ENCODE results near the gene TEP1. TPM values are rescaled to one million over a fixed set of nuclear protein-coding genes. Genes with fewer than 3 reads are reported as not detected.
"Not testable (repeated sequence)": the region's sequence is repeated elsewhere in the genome, so short reads cannot be mapped to it uniquely, and the experiment has no call there.

Gene TEP1
- total RNA-seq, 1 experiment from 2014 or later, result 12.6 TPM

- DNase-seq (ENCODE audit: low spot score), result peak; percentile 97
Measured at GRCh38 chr14:20343092-20343861, 70.0 kb downstream of the TEP1 start, which contains the start of gene PARP2. TSS of gene PARP2 (plus strand) at chr14:20343635. CDS start at chr14:20343642, 7 bp downstream.

- no peak for DNase-seq (ENCODE audit: low spot score)
Measured at GRCh38 chr14:20341646-20342045, 71.7 kb downstream of the TEP1 start.

DNA sequence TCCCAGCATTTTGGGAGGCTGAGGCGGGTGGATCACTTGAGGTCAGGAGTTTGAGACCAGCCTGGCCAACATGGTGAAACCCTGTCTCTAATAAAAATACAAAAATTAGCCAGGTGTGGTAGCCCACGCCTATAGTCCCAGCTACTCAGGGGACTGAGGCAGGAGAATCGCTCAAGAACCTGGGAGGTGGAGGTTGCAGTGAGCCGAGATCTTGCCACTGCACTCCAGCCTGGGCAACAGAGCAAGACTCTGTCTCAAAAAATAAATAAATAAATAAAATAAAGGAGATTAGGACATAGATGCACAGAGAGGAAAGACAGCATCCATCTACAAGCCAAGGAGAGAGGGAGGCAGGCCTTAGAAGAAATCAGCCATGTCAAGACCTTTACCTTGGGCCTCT, 72.3 kb downstream of the TEP1 start:
- not testable (repeated sequence) for DNase-seq (ENCODE audit: low spot score)

GRCh38 chr14:20334017-20334416, 79.3 kb downstream of the TEP1 start:
- no peak for DNase-seq (ENCODE audit: low spot score)

GRCh38 chr14:20333494-20333841, 79.8 kb downstream of the TEP1 start:
- no peak for DNase-seq (ENCODE audit: low spot score)

DNA sequence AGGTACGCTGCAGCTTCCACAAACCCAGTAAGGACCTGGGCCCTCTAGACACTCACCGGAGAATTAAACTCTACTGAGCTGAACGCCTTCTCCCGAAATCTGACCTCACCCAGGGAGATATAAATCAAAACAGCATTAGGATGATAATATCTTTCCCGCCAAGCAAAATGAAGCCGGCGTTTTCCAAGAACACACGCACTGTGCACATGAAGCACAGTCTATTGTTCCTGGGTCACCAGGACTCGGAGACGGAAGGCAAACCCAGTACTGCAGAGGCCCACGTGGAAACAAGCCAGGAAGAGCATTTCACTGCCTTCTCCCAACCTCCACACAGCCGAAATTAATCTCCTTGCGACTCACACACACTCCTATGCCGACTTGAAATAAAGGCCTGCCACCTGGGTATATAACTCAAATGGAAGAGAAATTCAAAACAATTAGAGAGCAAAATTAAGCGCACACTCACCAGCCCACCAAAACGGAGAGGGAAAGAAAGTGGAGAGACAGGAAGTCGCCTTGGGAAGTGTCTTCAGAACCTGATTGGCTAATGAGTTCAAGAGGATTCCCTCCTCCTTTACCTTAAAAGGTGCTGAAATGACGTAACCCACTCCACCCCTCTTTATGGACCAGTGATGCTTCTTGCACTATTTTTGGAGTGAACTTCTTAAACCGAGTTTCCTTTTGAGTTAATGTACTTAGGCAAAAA, 80.4 kb downstream of the TEP1 start, which contains the start of gene CCNB1IP1:
TSS of gene CCNB1IP1 (minus strand) at position 492 of the 706 bp plus-strand sequence. CDS start 16,756 bp downstream, outside the sequence.
- peak; percentile 79 for DNase-seq (ENCODE audit: low spot score)

- no peak for DNase-seq (ENCODE audit: low spot score)
Measured at GRCh38 chr14:20332431-20332787, 80.9 kb downstream of the TEP1 start.

DNA sequence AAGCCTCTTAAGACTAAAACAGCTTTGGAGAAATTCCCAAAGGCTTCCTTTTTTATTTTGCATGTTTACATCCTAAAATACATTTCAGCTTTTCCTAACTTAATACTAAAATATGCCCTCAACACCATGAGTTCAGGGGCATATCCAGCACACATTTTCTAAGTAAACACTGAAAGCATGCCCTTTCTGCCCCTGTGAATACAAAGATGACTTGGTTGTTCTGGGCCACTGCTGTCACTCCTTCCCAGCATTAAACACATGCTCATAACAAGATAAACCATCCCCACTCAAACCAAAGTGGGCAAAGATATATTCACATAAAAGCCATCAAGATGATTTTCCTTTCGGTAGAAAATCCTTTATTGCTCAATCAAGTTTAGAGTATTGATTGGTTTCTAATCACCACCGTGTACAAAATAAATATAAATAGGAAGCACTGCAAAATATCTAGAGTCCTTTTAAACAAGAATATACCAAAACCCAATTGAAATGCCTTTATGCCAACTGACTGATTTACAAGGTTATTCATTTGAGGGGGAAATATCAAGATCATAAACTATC, 82.2 kb downstream of the TEP1 start:
- no peak for DNase-seq (ENCODE audit: low spot score)

GRCh38 chr14:20329355-20329754, 83.9 kb downstream of the TEP1 start:
- no peak for DNase-seq (ENCODE audit: low spot score)

DNA sequence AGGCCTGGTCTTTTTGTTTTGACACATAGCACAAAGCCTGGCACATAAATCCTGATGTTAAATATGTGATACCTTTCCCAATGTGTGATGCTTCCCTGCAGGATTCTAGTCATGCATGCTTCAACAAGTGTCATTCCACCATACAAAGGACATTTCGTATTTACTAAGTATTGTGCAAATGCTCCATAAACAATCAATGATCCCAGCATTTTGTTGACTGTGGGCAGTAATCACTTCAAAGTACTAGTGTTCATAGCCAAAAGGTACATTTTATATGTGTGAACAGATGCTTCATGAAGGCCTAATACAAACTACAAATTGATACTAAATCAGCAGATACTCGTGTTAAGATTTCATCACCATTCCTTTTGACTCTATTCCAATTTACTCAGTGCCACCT, 84.6 kb downstream of the TEP1 start:
- no peak for DNase-seq (ENCODE audit: low spot score)

GRCh38 chr14:20327005-20327869, 86.1 kb downstream of the TEP1 start:
- DNase-seq (ENCODE audit: low spot score), result peak; percentile 71

DNA sequence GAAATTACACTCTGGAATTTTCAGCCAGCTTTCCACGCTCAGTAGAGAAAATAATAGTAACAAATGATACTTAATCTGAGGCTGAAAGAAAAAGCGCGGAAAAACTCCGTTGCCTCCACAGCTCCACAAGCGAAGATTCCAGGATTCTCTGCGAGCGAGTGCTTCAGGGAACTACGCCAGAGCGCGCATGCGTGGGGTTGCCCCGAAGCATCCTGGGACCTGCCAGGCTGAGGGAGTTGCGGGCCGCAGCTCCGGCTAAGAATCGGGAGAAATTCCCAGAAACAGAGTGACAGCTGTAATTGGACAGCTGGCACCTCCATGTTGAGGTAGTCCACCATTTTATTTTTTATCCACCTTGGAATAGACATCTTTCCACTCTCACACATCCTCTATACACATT, 95.6 kb downstream of the TEP1 start:
- DNase-seq (ENCODE audit: low spot score), result no peak

Small RNA genes lying within 50 kb of the gene (small RNA-seq; reads per million reads assigned to genes)
- gene RNA5SP382 (4.9 reads per million, percentile 82 among the genes with 10 or more reads in this experiment), gene SNORA79B (not detected), gene SNORD126 (289 reads per million, percentile 98 among the genes with 10 or more reads in this experiment)

Other genes starting within 250 kb of the TEP1 start
- gene OR11G2, start 222.6 kb downstream of the TEP1 start, total RNA-seq (2014; rRNA removed; shearing (Covaris generic)), result not detected in 2 replicates
- not detected in 2 replicates for gene OR11H6, start 189.8 kb downstream of the TEP1 start, total RNA-seq (2014; rRNA removed; shearing (Covaris generic))
- gene OR11H7, start 184.5 kb downstream of the TEP1 start, total RNA-seq (2014; rRNA removed; shearing (Covaris generic)), result not detected in 2 replicates
- not detected in 2 replicates for gene OR11H4, start 174.2 kb downstream of the TEP1 start, total RNA-seq (2014; rRNA removed; shearing (Covaris generic))
- gene TTC5, start 107.5 kb downstream of the TEP1 start, total RNA-seq (2014; rRNA removed; shearing (Covaris generic)), result 3.7 and 5.3 TPM in 2 replicates
- gene CCNB1IP1, start 80.2 kb downstream of the TEP1 start, total RNA-seq (2014; rRNA removed; shearing (Covaris generic)), result 34.0 and 40.2 TPM in 2 replicates
- 13.7 and 14.3 TPM in 2 replicates for gene PARP2, start 69.9 kb downstream of the TEP1 start, total RNA-seq (2014; rRNA removed; shearing (Covaris generic))
- not detected in 2 replicates for gene KLHL33, start 22.7 kb upstream of the TEP1 start, total RNA-seq (2014; rRNA removed; shearing (Covaris generic))
- 44.2 and 44.5 TPM in 2 replicates for gene OSGEP, start 41.3 kb upstream of the TEP1 start, total RNA-seq (2014; rRNA removed; shearing (Covaris generic))
- 64.0 TPM in 2 replicates for gene APEX1, start 41.7 kb upstream of the TEP1 start, total RNA-seq (2014; rRNA removed; shearing (Covaris generic))
- 33.1 and 35.7 TPM in 2 replicates for gene PIP4P1, start 47.9 kb upstream of the TEP1 start, total RNA-seq (2014; rRNA removed; shearing (Covaris generic))
- 82.7 and 90.1 TPM in 2 replicates for gene PNP, start 55.9 kb upstream of the TEP1 start, total RNA-seq (2014; rRNA removed; shearing (Covaris generic))
- not detected in 2 replicates for gene RNASE10, start 92.0 kb upstream of the TEP1 start, total RNA-seq (2014; rRNA removed; shearing (Covaris generic))
- gene RNASE9, start 147.5 kb upstream of the TEP1 start, total RNA-seq (2014; rRNA removed; shearing (Covaris generic)), result not detected in 2 replicates
- not detected in 2 replicates for gene RNASE11, start 174.5 kb upstream of the TEP1 start, total RNA-seq (2014; rRNA removed; shearing (Covaris generic))
- gene RNASE12, start 177.9 kb upstream of the TEP1 start, total RNA-seq (2014; rRNA removed; shearing (Covaris generic)), result not detected in 2 replicates
- not detected in 2 replicates for gene OR6S1, start 228.2 kb upstream of the TEP1 start, total RNA-seq (2014; rRNA removed; shearing (Covaris generic))

Measured in HT-29 (cell line).